Amygdala (tissue), 56 donors: ENCODE data around the gene P3H2.
A peak's percentile ranks its signal among the peaks of the same experiment; 100 is the strongest.

Source experiments
- DNase-seq, 56 donors: peaks; one replicate each; lab custom pipeline; 2025; lab: John Stamatoyannopoulos, UW

Gene P3H2

GRCh38 chr3:190019844-190020243 is 100.9 kb downstream of the P3H2 start:
- DNase-seq, result no peak

GRCh38 chr3:190019006-190019405 is 101.7 kb downstream of the P3H2 start:
- no peak for DNase-seq

GRCh38 chr3:190018460-190018859 is 102.2 kb downstream of the P3H2 start:
- no peak for DNase-seq

GRCh38 chr3:190017521-190018288 is 103.0 kb downstream of the P3H2 start:
- peak in 12 of 56 donors; percentile 2 to 50 (median 7) for DNase-seq

- DNase-seq, result no peak
These were observed 103.7 kb downstream of the P3H2 start for GRCh38 chr3:190016966-190017365.

GRCh38 chr3:190014940-190015339 is 105.8 kb downstream of the P3H2 start:
- DNase-seq, result no peak

GRCh38 chr3:190013943-190014924 is 106.5 kb downstream of the P3H2 start:
- DNase-seq, result no peak

- no peak for DNase-seq
These were observed 107.9 kb downstream of the P3H2 start for GRCh38 chr3:190012784-190013183.

GRCh38 chr3:190012314-190012782 is 108.3 kb downstream of the P3H2 start:
- no peak for DNase-seq

- no peak for DNase-seq
These were observed 110.2 kb downstream of the P3H2 start for GRCh38 chr3:190010486-190010885.

GRCh38 chr3:190009614-190010013 is 111.1 kb downstream of the P3H2 start:
- no peak for DNase-seq

- no peak for DNase-seq
These were observed 112.3 kb downstream of the P3H2 start for GRCh38 chr3:190008432-190008831.

GRCh38 chr3:190005343-190006113 is 115.2 kb downstream of the P3H2 start:
- no peak for DNase-seq

GRCh38 chr3:190004656-190005055 is 116.0 kb downstream of the P3H2 start:
- DNase-seq, result no peak

GRCh38 chr3:190003681-190004123 is 117.0 kb downstream of the P3H2 start:
- no peak for DNase-seq

- no peak for DNase-seq
These were observed 117.6 kb downstream of the P3H2 start for GRCh38 chr3:190003068-190003467.

GRCh38 chr3:190001426-190001825 is 119.3 kb downstream of the P3H2 start:
- no peak for DNase-seq

GRCh38 chr3:190000861-190001196 is 119.9 kb downstream of the P3H2 start:
- DNase-seq, result no peak

- no peak for DNase-seq
These were observed 120.4 kb downstream of the P3H2 start for GRCh38 chr3:190000187-190000860.

GRCh38 chr3:189999718-190000117 is 121.0 kb downstream of the P3H2 start:
- DNase-seq, result no peak
